Endothelial cell of umbilical vein (primary cell): Measurements from ENCODE around the gene NBEAL2. TPM values are rescaled to one million over a fixed set of nuclear protein-coding genes. Genes with fewer than 3 reads are reported as not detected.
A peak's percentile ranks its signal among the peaks of the same experiment; 100 is the strongest.

ENCODE experiments used
- BruUV-seq: library from RNA; stranded (reverse); fragments of 400-500 nt; replicated peaks from 2 replicates; lab custom pipeline; 2021; lab: Mats Ljungman, UMichigan
- CTCF ChIA-PET: fragments of 300-600, 350-600 bp; sonication (Branson Sonifier 250); formaldehyde crosslinking; loops from one replicate; lab custom pipeline; 2021; ENCODE audit warnings: antibody characterized with exemption, inconsistent platforms; lab: Charles Lee
- POLR2A ChIA-PET: fragments of 300-600, 350-600 bp; sonication (Branson Sonifier 250); formaldehyde crosslinking; loops from one replicate; lab custom pipeline; 2021; ENCODE audit warnings: antibody characterized with exemption, inconsistent platforms; lab: Charles Lee
- DNase-seq: peaks from one replicate; pipeline ENCODE4 v3.0.0-alpha.2; 2011; ENCODE audit warnings: low read depth, low spot score
- FAIRE-seq: peaks from 2 replicates; lab custom pipeline; 2011; peaks lifted over from hg19 to GRCh38; lab: Jason Lieb, UNC
- H2AFZ ChIP-seq: 2 replicates; pipeline ENCODE4 v1.6.0; 2012; ENCODE audit warnings: low read depth, low read length, control low read depth, inconsistent platforms
- H3K27ac ChIP-seq: 2 replicates; pipeline ENCODE4 v1.5.1; 2011; ENCODE audit warnings: low read depth, mild to moderate bottlenecking, control low read depth, low read length, moderate library complexity; ENCODE audit not compliant: insufficient read depth
- H3K27me3 ChIP-seq, 2 experiments: 2 replicates each; pipeline versions ENCODE4 v1.6.0 to v1.6.1; 2011; ENCODE audit warnings: low read length in 2 of 2, mixed read lengths in 1 of 2; ENCODE audit not compliant: control insufficient read depth in 2 of 2, insufficient read depth in 2 of 2
- H3K36me3 ChIP-seq, 2 experiments: 2 replicates in 1 of 2; 3 replicates in 1 of 2; pipeline ENCODE4 v1.5.1; 2011; ENCODE audit warnings: low read length in 2 of 2, mild to moderate bottlenecking in 1 of 2, moderate library complexity in 1 of 2; ENCODE audit not compliant: control insufficient read depth in 2 of 2, insufficient read depth in 2 of 2; ENCODE audit errors: extremely low read depth in 1 of 2
- H3K4me1 ChIP-seq: 3 replicates; pipeline ENCODE4 v1.5.1; 2011; ENCODE audit warnings: mild to moderate bottlenecking, low read length; ENCODE audit not compliant: control insufficient read depth, insufficient read depth; ENCODE audit errors: extremely low read depth
- H3K4me2 ChIP-seq: 2 replicates; pipeline ENCODE4 v1.6.1; 2011; ENCODE audit warnings: low read length, control low read depth, mixed read lengths; ENCODE audit not compliant: insufficient read depth
- H3K4me3 ChIP-seq, 3 experiments: fragments of 200-600 bp in 1 of 3; sonication (generic), shearing (Covaris generic) in 1 of 3; replicated peaks in 1 of 3; 2 replicates each; pipeline ENCODE4 v1.5.1; 2011 to 2016; ENCODE audit warnings: control low read depth in 3 of 3, low read length in 3 of 3, mild to moderate bottlenecking in 2 of 3, inconsistent platforms in 1 of 3, low read depth in 1 of 3, moderate library complexity in 1 of 3; ENCODE audit not compliant: insufficient read depth in 1 of 3
- H3K79me2 ChIP-seq: 2 replicates; pipeline ENCODE4 v1.6.0; 2012; ENCODE audit warnings: low read length, inconsistent platforms; ENCODE audit not compliant: control insufficient read depth, insufficient read depth
- H3K9ac ChIP-seq: replicated peaks from 2 replicates; pipeline ENCODE3; 2011; ENCODE audit warnings: low read length, control low read depth; ENCODE audit not compliant: insufficient read depth; ENCODE audit errors: extremely low read depth
- H3K9me1 ChIP-seq: replicated peaks from 3 replicates; pipeline ENCODE4 v1.6.0; 2011; ENCODE audit warnings: mild to moderate bottlenecking, low read length; ENCODE audit not compliant: control insufficient read depth, insufficient read depth; ENCODE audit errors: extremely low read depth
- H3K9me3 ChIP-seq: replicated peaks from 2 replicates; pipeline ENCODE4 v1.5.1; 2012; ENCODE audit warnings: low read length, inconsistent platforms; ENCODE audit not compliant: control insufficient read depth, insufficient read depth
- H4K20me1 ChIP-seq: replicated peaks from 2 replicates; pipeline ENCODE3; 2011; ENCODE audit warnings: mild to moderate bottlenecking, low read length; ENCODE audit not compliant: control insufficient read depth, insufficient read depth; ENCODE audit errors: extremely low read depth
- CTCF ChIP-seq, 2 donors: IDR thresholded peaks; 1 replicate in 1 of 2; 2 replicates in 1 of 2; pipeline ENCODE4 v1.5.1; 2011; ENCODE audit warnings: low read length in 2 of 2, mild to moderate bottlenecking in 2 of 2, moderate library complexity in 2 of 2, control low read depth in 1 of 2, inconsistent platforms in 1 of 2, low read depth in 1 of 2; ENCODE audit not compliant: insufficient read depth in 1 of 2; ENCODE audit errors: extremely low read depth in 1 of 2
- EZH2 ChIP-seq: IDR thresholded peaks from 2 replicates; pipeline ENCODE4 v1.6.1; 2012; ENCODE audit warnings: borderline replicate concordance, low read depth, mild to moderate bottlenecking, moderate library complexity, low read length, inconsistent platforms; ENCODE audit not compliant: severe bottlenecking
- FOS ChIP-seq: IDR thresholded peaks from 2 replicates; pipeline ENCODE4 v1.6.1; 2011; ENCODE audit warnings: mild to moderate bottlenecking, low read length, moderate library complexity, borderline replicate concordance; ENCODE audit not compliant: insufficient read depth
- GATA2 ChIP-seq: IDR thresholded peaks from 2 replicates; pipeline ENCODE4 v1.7.0; 2011; ENCODE audit warnings: low read depth, mild to moderate bottlenecking, moderate library complexity, mixed read lengths, low read length; ENCODE audit not compliant: insufficient read length, insufficient read depth
- JUN ChIP-seq: IDR thresholded peaks from 2 replicates; pipeline ENCODE4 v1.6.1; 2011; ENCODE audit warnings: borderline replicate concordance, low read depth; ENCODE audit not compliant: insufficient read length, insufficient read depth
- MAX ChIP-seq: IDR thresholded peaks from 2 replicates; pipeline ENCODE4 v1.6.1; 2011; ENCODE audit not compliant: insufficient read depth, insufficient read length
- MYC ChIP-seq: IDR thresholded peaks from one replicate; pipeline ENCODE4 v1.6.1; 2011; ENCODE audit warnings: mild to moderate bottlenecking, low read depth, low read length
- POLR2A ChIP-seq: IDR thresholded peaks from 2 replicates; pipeline ENCODE4 v1.6.1; 2012; ENCODE audit warnings: low read depth, mild to moderate bottlenecking, control low read depth, low read length
- POLR2AphosphoS5 ChIP-seq: IDR thresholded peaks from 2 replicates; pipeline ENCODE4 v1.6.1; 2012; ENCODE audit warnings: low read depth, mild to moderate bottlenecking, control low read depth, low read length, moderate library complexity; ENCODE audit not compliant: insufficient read depth
- dilution Hi-C: fragments of 300-500 bp; cut with MboI; formaldehyde crosslinking; loops from one replicate; pipeline ENCODE4 v1.15.0; 2019; ENCODE audit warnings: low sequenced_read_pairs; ENCODE audit not compliant: extremely low pct_ligation_motif_present
- intact Hi-C: fragments of 100-400 bp; cut with micrococcal nuclease; formaldehyde crosslinking; loops from one replicate; pipeline ENCODE4 v1.10.0; 2022
- polyA plus RNA-seq, 4 experiments: library from polyadenylated mRNA; depleted of rRNA in 3 of 4; stranded (reverse) in 3 of 4; unstranded in 1 of 4; fragments of >200 nt; gene quantifications; 2 replicates each; pipeline versions ENCODE4 v1.2.1 to v1.2.3, GENCODE V29; 2011 to 2012; ENCODE audit warnings: missing spikeins in 1 of 4
- total RNA-seq: library from RNA; stranded (reverse); gene quantifications from 2 replicates; pipeline ENCODE4 v1.2.3, GENCODE V29; 2021

Gene NBEAL2
- total and polyA plus RNA-seq, 2 donors (not counting 3 experiments of a cell fraction or from before 2014, with no cell fraction given): 48.0 to 84.7 TPM

- CTCF ChIA-PET: interaction anchor here (1.3 kb wide), 1 partner anchor 12 kb away, joined by 5 read pairs; no protein-coding TSS in a partner anchor
- BruUV-seq: no TSS peak
- H2AFZ ChIP-seq: no peak overlapping the region
- dilution Hi-C loops: no loop called here
- POLR2A ChIA-PET: interaction anchor here (1.2 kb wide), 1 partner anchor 49 kb away, joined by 4 read pairs; no protein-coding TSS in a partner anchor
- no peaks in the 10 kb centered on the region for H3K9me1 ChIP-seq
- H4K20me1 ChIP-seq: no peaks in the 10 kb centered on the region
- TF ChIP-seq MYC (no peak), POLR2A (no peak), JUN (no peak), EZH2 (no peak), CTCF (IDR thresholded peaks at IDR 0.05; ENCODE audit: extremely low read depth in 1 of 2, insufficient read depth in 1 of 2, low read depth in 1 of 2, low read length in 2 of 2) (no peak), GATA2 (no peak), POLR2AphosphoS5 (no peak), MAX (no peak), FOS (no peak)
- no peaks in the 10 kb centered on the region for H3K27me3 ChIP-seq
- peaks cover 0 to 4% of the 10 kb centered on the region in 2 experiments for H3K36me3 ChIP-seq
- FAIRE-seq (no peak), DNase-seq (peak; percentile 4)
- H3K4me1 ChIP-seq: no peaks in the 10 kb centered on the region
- intact Hi-C loops: no loop called here
- H3K4me3 ChIP-seq: no peak overlapping the region
- no peak overlapping the region for H3K4me2 ChIP-seq
- no peaks in the 10 kb centered on the region for H3K9me3 ChIP-seq
- H3K27ac ChIP-seq: no peak overlapping the region
- peaks cover 2% of the 10 kb centered on the region for H3K79me2 ChIP-seq
- no peak overlapping the region for H3K9ac ChIP-seq
Observed at GRCh38 chr3:47047069-47047468, 67.6 kb downstream of the NBEAL2 start.
